Panc1 (cell line): Measurements from ENCODE around the gene PRICKLE3. TPM values are rescaled to one million over a fixed set of nuclear protein-coding genes. Genes with fewer than 3 reads are reported as not detected.
"Not testable (repeated sequence)": the region's sequence is repeated elsewhere in the genome, so short reads cannot be mapped to it uniquely, and the experiment has no call there.

Source experiments
- ATAC-seq: fragments of 200-7000 bp; cut with Tn5 transposase; 2 replicates; pipeline ENCODE4 v1.9.1; 2020; ENCODE audit warnings: mild to moderate bottlenecking, moderate library complexity
- BruUV-seq: library from RNA; stranded (reverse); fragments of 400-500 nt; replicated peaks from 2 replicates; lab custom pipeline; 2021; lab: Mats Ljungman, UMichigan
- CTCF ChIA-PET: fragments of 300-600 bp; sonication (Branson Sonifier 250); formaldehyde crosslinking; loops from one replicate; lab custom pipeline; 2022; ENCODE audit warnings: antibody characterized with exemption; lab: Charles Lee
- POLR2A ChIA-PET: fragments of 300-600 bp; sonication (Branson Sonifier 250); formaldehyde crosslinking; loops from one replicate; lab custom pipeline; 2022; ENCODE audit warnings: antibody characterized with exemption; lab: Charles Lee
- DNase-seq: peaks from one replicate; pipeline ENCODE4 v3.0.0-alpha.2; 2010; ENCODE audit warnings: low read depth, low spot score
- H3K27ac ChIP-seq: 2 replicates; pipeline ENCODE4 v1.5.1; 2011; ENCODE audit warnings: mild to moderate bottlenecking, low read length, inconsistent platforms
- H3K27me3 ChIP-seq: fragments of 200-500 bp; sonication (Bioruptor generic); 2 replicates; pipeline ENCODE4 v1.6.0; 2014; ENCODE audit warnings: low read length, inconsistent platforms; ENCODE audit not compliant: control insufficient read depth, insufficient read depth
- H3K36me3 ChIP-seq: fragments of 200-500 bp; sonication (Bioruptor generic); 2 replicates; pipeline ENCODE4 v1.5.1; 2014; ENCODE audit warnings: inconsistent platforms, mild to moderate bottlenecking, low read length, moderate library complexity; ENCODE audit not compliant: control insufficient read depth, insufficient read depth
- H3K4me1 ChIP-seq: 2 replicates; pipeline ENCODE4 v1.5.1; 2011; ENCODE audit warnings: inconsistent platforms, mild to moderate bottlenecking, low read length, moderate library complexity; ENCODE audit not compliant: control insufficient read depth, insufficient read depth
- H3K4me3 ChIP-seq, 2 experiments: 2 replicates each; pipeline ENCODE4 v1.5.1; 2011 to 2012; ENCODE audit warnings: low read depth in 2 of 2, low read length in 2 of 2, mild to moderate bottlenecking in 2 of 2, inconsistent platforms in 1 of 2, moderate library complexity in 1 of 2
- H3K9me3 ChIP-seq: fragments of 200-500 bp; sonication (Bioruptor generic); 2 replicates; pipeline ENCODE4 v1.5.1; 2014; ENCODE audit warnings: low read depth, mild to moderate bottlenecking, inconsistent platforms, low read length, moderate library complexity; ENCODE audit not compliant: control insufficient read depth, insufficient read depth
- CTCF ChIP-seq: fragments of 450-650 bp; IDR thresholded peaks from 2 replicates; pipeline ENCODE4 v1.5.1; 2017; ENCODE audit warnings: mild to moderate bottlenecking
- POLR2AphosphoS5 ChIP-seq: IDR thresholded peaks from 2 replicates; pipeline ENCODE4 v1.6.1; 2012; ENCODE audit warnings: mild to moderate bottlenecking, low read depth, low read length, moderate library complexity
- SIN3A ChIP-seq: IDR thresholded peaks from 2 replicates; pipeline ENCODE4 v1.6.1; 2012; ENCODE audit warnings: low read depth, mild to moderate bottlenecking, low read length, moderate library complexity, borderline replicate concordance; ENCODE audit not compliant: insufficient read depth
- TCF7L2 ChIP-seq: IDR thresholded peaks from 2 replicates; pipeline ENCODE4 v1.6.1; 2011; ENCODE audit warnings: mild to moderate bottlenecking, low read depth, low read length, inconsistent platforms
- in situ Hi-C: cut with HindIII; loops from 2 replicates; pipeline ENCODE4 v1.10.0; 2016; ENCODE audit warnings: low sequenced_read_pairs, low pct_unique_long_range_greater_than_20kb
- intact Hi-C: fragments of 100-400 bp; cut with micrococcal nuclease; formaldehyde crosslinking; loops from one replicate; pipeline ENCODE4 v1.10.0; 2022; ENCODE audit not compliant: unreplicated experiment
- total RNA-seq: library from RNA; stranded (reverse); gene quantifications from one replicate; pipeline ENCODE4 v1.2.1, GENCODE V29; 2021; ENCODE audit not compliant: unreplicated experiment
- TF ChIP-seq, protein P1 (sequence below), 2 experiments: IDR thresholded peaks; 2 replicates each; pipeline ENCODE4 v1.6.1; 2011 to 2012; ENCODE audit warnings: low read depth in 2 of 2, control low read depth in 1 of 2, low read length in 1 of 2, mild to moderate bottlenecking in 1 of 2, moderate library complexity in 1 of 2; ENCODE audit not compliant: insufficient read depth in 1 of 2

PRICKLE3 gene
- total RNA-seq, 1 experiment from 2014 or later: 40.1 TPM

GRCh38 chrX:49147936-49148335 is 38.2 kb downstream of the PRICKLE3 start:
- CTCF ChIA-PET: no interaction called here
- no peaks in the 10 kb centered on the region for H3K36me3 ChIP-seq
- ATAC-seq (no peak), DNase-seq (no peak)
- H3K4me1 ChIP-seq: no peaks in the 10 kb centered on the region
- no peaks in the 10 kb centered on the region for H3K9me3 ChIP-seq
- BruUV-seq: no TSS peak
- H3K27me3 ChIP-seq: no peaks in the 10 kb centered on the region
- no peak overlapping the region for H3K4me3 ChIP-seq
- POLR2A ChIA-PET: no interaction called here
- TF ChIP-seq, protein P1, sequence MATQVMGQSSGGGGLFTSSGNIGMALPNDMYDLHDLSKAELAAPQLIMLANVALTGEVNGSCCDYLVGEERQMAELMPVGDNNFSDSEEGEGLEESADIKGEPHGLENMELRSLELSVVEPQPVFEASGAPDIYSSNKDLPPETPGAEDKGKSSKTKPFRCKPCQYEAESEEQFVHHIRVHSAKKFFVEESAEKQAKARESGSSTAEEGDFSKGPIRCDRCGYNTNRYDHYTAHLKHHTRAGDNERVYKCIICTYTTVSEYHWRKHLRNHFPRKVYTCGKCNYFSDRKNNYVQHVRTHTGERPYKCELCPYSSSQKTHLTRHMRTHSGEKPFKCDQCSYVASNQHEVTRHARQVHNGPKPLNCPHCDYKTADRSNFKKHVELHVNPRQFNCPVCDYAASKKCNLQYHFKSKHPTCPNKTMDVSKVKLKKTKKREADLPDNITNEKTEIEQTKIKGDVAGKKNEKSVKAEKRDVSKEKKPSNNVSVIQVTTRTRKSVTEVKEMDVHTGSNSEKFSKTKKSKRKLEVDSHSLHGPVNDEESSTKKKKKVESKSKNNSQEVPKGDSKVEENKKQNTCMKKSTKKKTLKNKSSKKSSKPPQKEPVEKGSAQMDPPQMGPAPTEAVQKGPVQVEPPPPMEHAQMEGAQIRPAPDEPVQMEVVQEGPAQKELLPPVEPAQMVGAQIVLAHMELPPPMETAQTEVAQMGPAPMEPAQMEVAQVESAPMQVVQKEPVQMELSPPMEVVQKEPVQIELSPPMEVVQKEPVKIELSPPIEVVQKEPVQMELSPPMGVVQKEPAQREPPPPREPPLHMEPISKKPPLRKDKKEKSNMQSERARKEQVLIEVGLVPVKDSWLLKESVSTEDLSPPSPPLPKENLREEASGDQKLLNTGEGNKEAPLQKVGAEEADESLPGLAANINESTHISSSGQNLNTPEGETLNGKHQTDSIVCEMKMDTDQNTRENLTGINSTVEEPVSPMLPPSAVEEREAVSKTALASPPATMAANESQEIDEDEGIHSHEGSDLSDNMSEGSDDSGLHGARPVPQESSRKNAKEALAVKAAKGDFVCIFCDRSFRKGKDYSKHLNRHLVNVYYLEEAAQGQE (IDR thresholded peaks at IDR 0.05; ENCODE audit: insufficient read depth in 1 of 2, low read depth in 2 of 2, low read length in 1 of 2): no peak
- TF ChIP-seq POLR2AphosphoS5 (no peak), SIN3A (no peak), TCF7L2 (no peak), CTCF (no peak)
- no peak overlapping the region for H3K27ac ChIP-seq
- in situ Hi-C loops: no loop called here
- intact Hi-C loops: no loop called here

DNA sequence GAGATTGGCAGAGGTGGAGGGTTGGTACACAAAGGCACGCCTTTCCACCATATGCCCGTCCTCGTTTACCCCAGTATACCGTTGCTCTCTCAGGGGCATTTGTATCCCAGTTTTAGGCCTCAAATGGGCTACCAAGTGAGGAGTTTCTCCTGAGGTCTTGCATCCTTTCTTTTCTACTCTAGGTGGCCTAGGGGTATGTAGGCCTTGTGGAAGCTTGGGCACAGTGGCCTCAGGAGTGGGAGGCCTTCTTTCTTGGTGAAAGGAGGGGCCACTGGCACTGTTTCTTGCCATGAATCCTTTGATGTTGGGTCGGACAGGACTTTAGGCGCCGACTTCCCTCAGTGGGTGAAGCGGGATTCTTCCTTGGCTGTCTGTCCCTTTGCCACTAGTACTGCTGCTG is 38.9 kb downstream of the PRICKLE3 start:
- BruUV-seq: no TSS peak
- in situ Hi-C loops (no loop called here), intact Hi-C loops (no loop called here)
- ATAC-seq (no peak), DNase-seq (no peak)
- ChIA-PET CTCF (no interaction called here), POLR2A (no interaction called here)
- TF ChIP-seq POLR2AphosphoS5: no peak
- TF ChIP-seq TCF7L2: no peak
- TF ChIP-seq, protein P1 (IDR thresholded peaks at IDR 0.05; ENCODE audit: insufficient read depth in 1 of 2, low read depth in 2 of 2, low read length in 1 of 2): no peak
- TF ChIP-seq CTCF: no peak
- TF ChIP-seq SIN3A: no peak
- no peaks in the 10 kb centered on the region for H3K9me3 ChIP-seq
- H3K4me1 ChIP-seq: no peaks in the 10 kb centered on the region
- no peak overlapping the region for H3K27ac ChIP-seq
- H3K36me3 ChIP-seq: no peaks in the 10 kb centered on the region
- no peak overlapping the region for H3K4me3 ChIP-seq
- H3K27me3 ChIP-seq: no peaks in the 10 kb centered on the region

- intact Hi-C loops, BruUV-seq, H3K9me3 ChIP-seq, H3K4me3 ChIP-seq, POLR2A ChIA-PET, H3K27ac ChIP-seq, H3K4me1 ChIP-seq, H3K36me3 ChIP-seq, DNase-seq, in situ Hi-C loops, ATAC-seq, H3K27me3 ChIP-seq: not testable (repeated sequence)
- CTCF ChIA-PET: interaction anchor here (2.5 kb wide), 1 partner anchor 13 kb away, joined by 8 read pairs; no protein-coding TSS in a partner anchor
Observed at GRCh38 chrX:49143154-49143553, 43.0 kb downstream of the PRICKLE3 start.

DNA sequence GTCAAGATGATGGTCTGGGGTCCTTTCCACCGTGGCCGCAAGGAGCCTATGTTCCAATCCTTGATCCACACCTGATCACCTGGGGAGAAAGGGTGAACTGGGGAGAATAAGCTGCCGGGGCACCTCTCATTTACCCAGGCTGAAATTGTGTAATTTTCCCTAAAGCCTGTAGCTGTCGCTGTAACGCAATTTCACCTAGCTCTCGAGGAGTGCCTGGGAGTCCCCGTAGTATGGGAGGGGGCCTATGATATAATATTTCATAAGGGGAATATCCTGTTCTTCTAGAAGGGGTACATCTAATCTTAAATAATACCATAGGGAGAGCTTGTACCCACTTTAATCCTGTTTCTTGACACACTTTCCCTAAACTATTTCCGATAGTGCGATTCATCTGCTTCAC is 43.9 kb downstream of the PRICKLE3 start:
- H3K27me3 ChIP-seq, BruUV-seq, H3K4me3 ChIP-seq, H3K27ac ChIP-seq, H3K9me3 ChIP-seq, H3K36me3 ChIP-seq, H3K4me1 ChIP-seq, in situ Hi-C loops, intact Hi-C loops, DNase-seq, ATAC-seq, POLR2A ChIA-PET: not testable (repeated sequence)
- CTCF ChIA-PET: interaction anchor here (2.5 kb wide), 1 partner anchor 14 kb away, joined by 8 read pairs; no protein-coding TSS in a partner anchor
